Right lung (tissue), 10 donors: Measurements from ENCODE around the gene P2RY4. TPM values are rescaled to one million over a fixed set of nuclear protein-coding genes. Genes with fewer than 3 reads are reported as not detected.
"Not testable (repeated sequence)": the region's sequence is repeated elsewhere in the genome, so short reads cannot be mapped to it uniquely, and the experiment has no call there.

ENCODE experiments used
- DNase-seq, 2 donors: peaks; one replicate each; pipeline ENCODE4 v3.0.0-alpha.2; 2013
- long read RNA-seq, 8 donors: transcript quantifications; one replicate each; lab custom pipeline, GENCODE V29; 2026
- polyA plus RNA-seq, 5 donors: library from polyadenylated mRNA; unstranded; fragments of 120-200 nt; gene quantifications; one replicate each; pipeline versions ENCODE4 v1.2.1 to v1.2.3, GENCODE V29; 2013; ENCODE audit warnings: inconsistent platforms in 1 of 5, low replicate concordance in 1 of 5; ENCODE audit not compliant: insufficient read length in 5 of 5, insufficient read depth in 1 of 5

P2RY4 gene
- polyA plus RNA-seq = under 1 TPM; 0.33 to 0.62 (median 0.40) TPM
- long read RNA-seq, donor 1 = 0 reads
- long read RNA-seq, donor 2 = 0 reads
- long read RNA-seq, donor 3 = 0 reads
- long read RNA-seq, donor 4 = 0 reads
- long read RNA-seq, donor 5, partial matches to known transcripts = 0 of 1 reads
- long read RNA-seq, donor 5, other reads (novel, unspliced or antisense) = 0 of 1 reads
- long read RNA-seq, donor 6, partial matches to known transcripts = 0 of 1 reads
- long read RNA-seq, donor 6, other reads (novel, unspliced or antisense) = 0 of 1 reads
- long read RNA-seq, donor 7 = 0 reads
- long read RNA-seq, donor 8 = 0 reads

DNA sequence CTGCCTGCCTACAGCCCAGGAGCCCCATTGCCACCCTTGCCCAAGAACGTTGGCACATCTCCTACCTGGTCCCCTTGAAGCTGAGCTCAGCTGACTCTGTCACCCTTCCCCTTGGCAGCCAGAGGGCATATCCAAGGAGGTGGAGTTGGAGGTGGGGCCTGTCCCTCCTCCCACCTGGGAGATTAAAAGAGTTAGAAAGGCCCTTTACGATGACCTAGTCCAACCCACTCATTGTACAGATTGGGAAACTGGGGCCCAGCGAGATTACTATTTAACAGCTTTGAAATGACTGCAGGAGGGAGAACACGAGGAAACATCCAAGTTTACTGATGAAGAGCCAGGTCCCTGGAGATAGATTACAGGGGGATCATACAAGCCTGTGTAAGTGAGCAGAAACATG, at the start of gene P2RY4:
TSS of gene P2RY4 (minus strand) at position 101 of the 400 bp plus-strand sequence. CDS start 580 bp downstream, outside the sequence.
- DNase-seq = no peak

- DNase-seq = no peak
These were observed 41.7 kb upstream of the P2RY4 start for GRCh38 chrX:70301716-70302115.

- DNase-seq = no peak
These were observed 33.6 kb upstream of the P2RY4 start for GRCh38 chrX:70293621-70294020.

DNA sequence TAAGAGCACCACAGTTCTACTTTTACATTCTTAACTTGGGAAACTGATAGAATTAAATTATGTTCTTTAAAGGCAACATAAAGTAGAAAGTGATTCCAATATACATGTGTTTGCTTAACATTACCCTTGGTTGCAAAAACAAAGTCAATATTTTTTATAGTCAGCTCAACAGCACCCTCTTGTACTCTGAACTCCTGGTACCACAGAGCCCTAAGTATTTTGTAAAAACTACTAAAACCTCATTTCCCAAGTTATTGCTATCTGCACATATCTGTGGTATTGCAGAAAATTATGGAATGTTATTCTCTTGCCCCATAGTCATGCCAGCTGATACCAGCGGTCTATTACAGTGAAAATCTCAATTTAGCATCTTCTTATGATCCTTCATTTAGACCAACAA, 32.8 kb upstream of the P2RY4 start:
- no peak for DNase-seq

GRCh38 chrX:70289793-70290770, 30.1 kb upstream of the P2RY4 start, which contains the start of the genes KIF4A and PDZD11:
Gene KIF4A, plus strand, starts transcription at chrX:70290104. Its CDS starts 355 bp downstream, at chrX:70290459.
Gene PDZD11, minus strand, starts transcription at chrX:70289927. Its CDS starts 586 bp downstream, at chrX:70289341.
- peak; percentile 79 to 83 for DNase-seq

GRCh38 chrX:70289168-70289792, 29.3 kb upstream of the P2RY4 start:
- no peak for DNase-seq

- no peak for DNase-seq
These were observed 21.9 kb upstream of the P2RY4 start, which contains the start of gene RAB41 for GRCh38 chrX:70281951-70282350. Gene RAB41, plus strand, starts transcription at chrX:70282172. Its CDS starts 46 bp downstream, at chrX:70282218.

DNA sequence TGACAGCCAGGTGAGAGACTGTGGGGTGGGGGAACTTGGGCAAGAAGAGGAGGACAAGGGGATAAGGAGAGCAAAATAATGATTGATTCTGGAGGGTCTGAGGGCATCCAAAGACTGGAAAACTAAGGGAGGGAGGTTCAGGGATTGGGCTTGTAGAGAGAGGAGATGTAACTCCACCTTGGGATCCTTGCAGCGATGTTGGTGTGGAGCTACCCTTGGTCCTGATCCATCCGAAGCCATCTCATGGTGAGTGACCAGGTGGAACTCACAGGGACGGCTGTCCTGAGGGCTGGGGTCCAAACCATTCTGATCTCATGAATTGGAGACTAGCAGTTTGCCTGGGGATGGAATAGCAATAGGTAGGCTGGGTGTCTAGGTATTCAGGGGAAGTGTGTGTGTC, 20.6 kb upstream of the P2RY4 start:
- no peak for DNase-seq

DNA sequence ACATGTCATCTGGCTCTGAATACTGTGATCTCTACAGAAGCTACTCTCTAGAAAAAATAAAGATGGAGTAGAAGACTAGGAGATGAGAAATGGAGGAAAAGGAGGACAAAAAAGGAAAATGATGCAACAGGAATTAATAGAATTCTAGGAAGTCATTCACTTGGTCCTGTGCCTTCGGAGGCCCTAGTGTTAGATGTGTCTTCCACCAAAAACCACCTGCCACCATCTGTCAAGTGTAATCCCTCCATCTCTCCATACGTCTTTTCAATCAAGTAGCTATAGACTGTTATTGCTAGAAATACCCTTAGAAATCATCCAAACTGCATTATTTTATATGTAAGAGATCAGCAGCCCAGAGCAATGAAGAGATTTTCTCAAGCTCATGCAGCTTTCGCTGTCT, 19.1 kb upstream of the P2RY4 start:
- DNase-seq = no peak

GRCh38 chrX:70274029-70274428, 14.0 kb upstream of the P2RY4 start:
- not testable (repeated sequence) for DNase-seq

- no peak for DNase-seq
These were observed 8.0 kb upstream of the P2RY4 start, which contains the start of gene ARR3 for GRCh38 chrX:70268034-70268433. Gene ARR3, plus strand, starts transcription at chrX:70268334. Its CDS starts 1,052 bp downstream, at chrX:70269386.

GRCh38 chrX:70264784-70265183, 4.8 kb upstream of the P2RY4 start:
- no peak for DNase-seq

GRCh38 chrX:70262952-70263567, 3.1 kb upstream of the P2RY4 start:
- peak; percentile 2 to 4 for DNase-seq

GRCh38 chrX:70257423-70258288, 2.3 kb downstream of the P2RY4 start:
- no peak for DNase-seq

DNA sequence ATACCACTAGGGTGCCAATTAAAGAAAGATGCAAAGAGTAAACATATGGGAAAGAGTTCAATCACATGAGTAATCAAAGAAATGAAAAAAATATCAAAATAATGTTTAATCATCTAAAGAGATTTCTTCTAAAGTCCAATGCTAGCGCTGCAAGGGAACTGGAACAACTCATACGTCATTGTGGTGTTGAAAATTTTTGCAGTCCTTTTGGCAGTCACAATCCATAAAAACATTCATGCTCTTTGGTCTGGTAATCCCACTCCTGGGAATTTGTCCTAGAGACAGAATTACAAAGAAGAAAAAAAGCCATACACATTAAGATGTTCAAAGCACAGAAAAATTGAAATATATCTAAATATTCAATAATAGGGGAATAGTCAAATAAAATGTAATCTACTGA, 4.6 kb downstream of the P2RY4 start:
- no peak for DNase-seq

GRCh38 chrX:70254909-70255308, 5.1 kb downstream of the P2RY4 start:
- DNase-seq = no peak

- DNase-seq = no peak
These were observed 6.0 kb downstream of the P2RY4 start for GRCh38 chrX:70254063-70254400.

DNA sequence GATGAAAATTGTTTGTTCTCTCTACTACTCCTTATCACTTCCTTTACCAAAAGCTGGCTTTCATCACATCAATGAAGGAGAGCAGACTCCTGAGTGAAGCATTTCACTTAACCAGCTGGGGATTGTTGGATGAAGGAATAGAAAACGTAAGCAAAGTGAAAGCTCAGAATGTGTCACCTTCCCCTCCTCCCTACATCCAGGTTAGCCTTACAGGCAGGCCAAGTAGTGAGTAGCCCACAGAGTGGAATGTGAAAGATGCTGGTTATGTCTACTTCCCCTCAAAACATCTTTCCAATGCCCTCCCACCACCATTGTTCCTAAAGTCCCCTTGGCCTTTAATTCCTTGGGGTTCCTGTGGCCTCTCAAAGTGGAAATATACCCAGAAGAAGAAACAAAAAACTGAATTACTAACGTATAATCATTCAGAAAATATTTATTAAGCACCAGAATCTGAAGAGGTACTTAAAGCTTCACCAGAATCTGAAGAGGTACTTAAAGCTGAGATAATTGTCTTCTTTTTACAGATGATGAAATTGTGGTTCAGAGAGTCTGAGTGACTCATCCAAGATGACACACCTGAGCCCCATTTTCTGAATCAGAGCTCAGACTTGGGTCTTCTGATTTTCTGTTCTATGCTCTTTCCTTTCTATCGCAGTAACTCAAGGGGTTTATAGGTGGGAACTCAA, 6.5 kb downstream of the P2RY4 start:
- DNase-seq = no peak

GRCh38 chrX:70252491-70252890, 7.5 kb downstream of the P2RY4 start:
- no peak for DNase-seq

DNA sequence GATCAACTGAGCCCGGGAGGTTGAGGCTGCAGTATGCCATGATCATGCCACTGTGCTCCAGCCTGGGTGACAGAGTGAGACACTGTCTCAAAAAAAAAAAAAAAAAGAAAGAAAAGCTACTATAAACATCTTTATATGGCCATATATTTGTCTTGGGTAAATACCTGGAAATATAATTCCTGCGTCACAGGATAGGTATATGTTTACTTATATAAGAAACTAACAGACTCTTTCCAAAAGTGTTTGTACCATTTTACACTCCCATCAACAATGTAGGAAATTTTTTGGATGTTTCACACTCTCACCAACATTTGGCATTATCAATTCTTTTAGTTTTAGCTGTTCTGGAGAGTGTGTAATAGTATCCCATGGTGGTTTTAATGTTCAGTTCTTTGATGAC, 12.8 kb downstream of the P2RY4 start:
- no peak for DNase-seq
